ENCODE results near the gene GRIN2A. TPM values are rescaled to one million over a fixed set of nuclear protein-coding genes. Genes with fewer than 3 reads are reported as not detected.

GRIN2A gene
- total and polyA plus RNA-seq, 2 of the 13 experiments (the other 11 are each of a cell fraction or from before 2014, with no cell fraction given) = not detected

DNA sequence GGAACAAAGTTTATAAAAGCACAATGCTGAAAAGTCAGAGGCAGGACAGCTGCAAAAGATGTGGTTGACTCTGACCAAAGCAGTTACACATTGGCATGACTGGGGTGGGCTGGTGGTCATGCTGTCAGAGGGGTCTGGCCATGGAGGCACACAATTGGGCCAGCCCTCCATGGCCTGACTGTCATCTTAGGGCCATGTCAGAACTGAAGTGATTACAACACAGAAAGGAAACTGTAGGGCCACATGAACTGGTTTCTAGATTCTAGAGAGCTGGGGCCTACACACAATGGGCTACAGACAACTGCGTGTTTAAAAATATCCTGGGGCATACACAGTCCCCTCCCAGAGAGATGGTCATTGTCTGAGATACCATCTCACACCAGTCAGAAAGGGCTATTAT, 380.6 kb downstream of the GRIN2A start (continued):
- TF ChIP-seq, protein P1, sequence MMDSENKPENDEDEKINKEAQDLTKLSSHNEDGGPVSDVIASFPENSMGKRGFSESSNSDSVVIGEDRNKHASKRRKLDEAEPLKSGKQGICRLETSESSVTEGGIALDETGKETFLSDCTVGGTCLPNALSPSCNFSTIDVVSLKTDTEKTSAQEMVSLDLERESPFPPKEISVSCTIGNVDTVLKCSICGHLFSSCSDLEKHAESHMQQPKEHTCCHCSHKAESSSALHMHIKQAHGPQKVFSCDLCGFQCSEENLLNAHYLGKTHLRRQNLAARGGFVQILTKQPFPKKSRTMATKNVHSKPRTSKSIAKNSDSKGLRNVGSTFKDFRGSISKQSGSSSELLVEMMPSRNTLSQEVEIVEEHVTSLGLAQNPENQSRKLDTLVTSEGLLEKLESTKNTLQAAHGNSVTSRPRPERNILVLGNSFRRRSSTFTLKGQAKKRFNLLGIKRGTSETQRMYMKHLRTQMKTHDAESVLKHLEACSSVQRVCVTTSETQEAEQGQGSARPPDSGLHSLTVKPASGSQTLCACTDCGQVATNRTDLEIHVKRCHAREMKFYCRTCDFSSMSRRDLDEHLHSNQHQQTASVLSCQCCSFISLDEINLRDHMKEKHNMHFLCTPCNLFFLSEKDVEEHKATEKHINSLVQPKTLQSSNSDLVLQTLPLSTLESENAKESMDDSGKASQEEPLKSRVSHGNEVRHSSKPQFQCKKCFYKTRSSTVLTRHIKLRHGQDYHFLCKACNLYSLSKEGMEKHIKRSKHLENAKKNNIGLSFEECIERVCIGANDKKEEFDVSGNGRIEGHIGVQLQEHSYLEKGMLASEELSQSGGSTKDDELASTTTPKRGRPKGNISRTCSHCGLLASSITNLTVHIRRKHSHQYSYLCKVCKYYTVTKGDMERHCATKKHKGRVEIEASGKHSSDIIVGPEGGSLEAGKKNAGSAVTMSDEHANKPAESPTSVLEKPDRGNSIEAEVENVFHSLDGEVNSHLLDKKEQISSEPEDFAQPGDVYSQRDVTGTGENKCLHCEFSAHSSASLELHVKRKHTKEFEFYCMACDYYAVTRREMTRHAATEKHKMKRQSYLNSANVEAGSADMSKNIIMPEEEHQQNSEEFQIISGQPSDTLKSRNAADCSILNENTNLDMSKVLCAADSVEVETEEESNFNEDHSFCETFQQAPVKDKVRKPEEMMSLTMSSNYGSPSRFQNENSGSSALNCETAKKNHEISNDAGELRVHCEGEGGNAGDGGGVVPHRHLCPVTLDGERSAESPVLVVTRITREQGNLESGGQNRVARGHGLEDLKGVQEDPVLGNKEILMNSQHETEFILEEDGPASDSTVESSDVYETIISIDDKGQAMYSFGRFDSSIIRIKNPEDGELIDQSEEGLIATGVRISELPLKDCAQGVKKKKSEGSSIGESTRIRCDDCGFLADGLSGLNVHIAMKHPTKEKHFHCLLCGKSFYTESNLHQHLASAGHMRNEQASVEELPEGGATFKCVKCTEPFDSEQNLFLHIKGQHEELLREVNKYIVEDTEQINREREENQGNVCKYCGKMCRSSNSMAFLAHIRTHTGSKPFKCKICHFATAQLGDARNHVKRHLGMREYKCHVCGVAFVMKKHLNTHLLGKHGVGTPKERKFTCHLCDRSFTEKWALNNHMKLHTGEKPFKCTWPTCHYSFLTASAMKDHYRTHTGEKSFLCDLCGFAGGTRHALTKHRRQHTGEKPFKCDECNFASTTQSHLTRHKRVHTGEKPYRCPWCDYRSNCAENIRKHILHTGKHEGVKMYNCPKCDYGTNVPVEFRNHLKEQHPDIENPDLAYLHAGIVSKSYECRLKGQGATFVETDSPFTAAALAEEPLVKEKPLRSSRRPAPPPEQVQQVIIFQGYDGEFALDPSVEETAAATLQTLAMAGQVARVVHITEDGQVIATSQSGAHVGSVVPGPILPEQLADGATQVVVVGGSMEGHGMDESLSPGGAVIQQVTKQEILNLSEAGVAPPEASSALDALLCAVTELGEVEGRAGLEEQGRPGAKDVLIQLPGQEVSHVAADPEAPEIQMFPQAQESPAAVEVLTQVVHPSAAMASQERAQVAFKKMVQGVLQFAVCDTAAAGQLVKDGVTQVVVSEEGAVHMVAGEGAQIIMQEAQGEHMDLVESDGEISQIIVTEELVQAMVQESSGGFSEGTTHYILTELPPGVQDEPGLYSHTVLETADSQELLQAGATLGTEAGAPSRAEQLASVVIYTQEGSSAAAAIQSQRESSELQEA (CRISPR knock-in tag; IDR thresholded peaks at IDR 0.05; ENCODE audit: not compliant biosample characterization) = no peak
- TF ChIP-seq FOXO1 (CRISPR knock-in tag; IDR thresholded peaks at IDR 0.05) = no peak

DNA sequence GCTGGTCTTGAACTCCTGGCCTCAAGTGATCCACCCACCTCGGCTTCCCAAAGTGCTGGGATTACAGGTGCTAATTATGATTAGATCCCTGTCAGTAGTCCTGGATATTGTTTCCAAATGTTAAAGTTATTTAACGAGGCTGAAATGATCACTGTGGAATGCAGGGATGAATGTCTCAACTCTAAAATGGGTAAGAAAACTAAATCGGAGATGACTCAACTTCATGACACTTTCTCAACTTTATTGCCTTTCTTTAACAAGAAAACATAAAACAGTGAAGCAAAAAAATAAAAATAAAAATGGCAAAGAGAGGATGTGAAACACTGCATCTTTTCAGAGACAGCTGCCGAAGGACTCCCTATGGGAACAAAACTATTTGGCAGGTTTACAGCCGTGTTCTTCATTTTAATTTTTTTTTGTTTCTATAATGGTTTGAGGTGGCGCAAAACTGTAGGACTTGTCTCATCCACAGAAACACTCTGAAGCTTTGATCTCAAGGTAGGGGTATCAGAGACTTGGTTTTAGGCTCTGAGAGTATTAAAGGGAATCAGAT, 382.0 kb downstream of the GRIN2A start:
- DNase-seq (ENCODE audit: low spot score) = no peak
- no peak overlapping the region for H3K4me3 ChIP-seq (replicated peaks in 1 of 3; ENCODE audit: insufficient read depth in 1 of 3, low read depth in 2 of 3, low read length in 3 of 3)
- H3K27ac ChIP-seq (ENCODE audit: extremely low read length, insufficient read depth, low read length) = no peak overlapping the region
- no peak overlapping the region for H3K4me2 ChIP-seq (ENCODE audit: low read depth, low read length)
- POLR2A ChIA-PET = no interaction called here
- no peak for ATAC-seq
- no peak for TF ChIP-seq THYN1 (CRISPR knock-in tag; IDR thresholded peaks at IDR 0.05; ENCODE audit: borderline replicate concordance, low read depth)
- no peak for TF ChIP-seq ZNF672 (CRISPR knock-in tag; IDR thresholded peaks at IDR 0.05)
- H3K4me1 ChIP-seq (ENCODE audit: insufficient read depth, low read length) = no peaks in the 10 kb centered on the region
- peaks cover 2 to 9% of the 10 kb centered on the region in 2 experiments; a peak in 2 of 5 replicates for H3K27me3 ChIP-seq (ENCODE audit: control insufficient read depth in 1 of 2, insufficient read depth in 2 of 2, low read length in 2 of 2)
- CTCF ChIA-PET (ENCODE audit: low intra/inter-chr PET ratio, low total read pairs) = no interaction called here
- H2AFZ ChIP-seq (ENCODE audit: low read length) = no peak overlapping the region
- in situ Hi-C loops (cut with HindIII; ENCODE audit: extremely low pct_ligation_motif_present, low pct_unique_long_range_greater_than_20kb) (no loop called here), intact Hi-C loops (cut with micrococcal nuclease; ENCODE audit: unreplicated experiment) (no loop called here)
- no peak overlapping the region for H3K9ac ChIP-seq (ENCODE audit: insufficient read depth, low read depth, low read length)
- no peaks in the 10 kb centered on the region for H3K9me3 ChIP-seq (ENCODE audit: low read length)
- no peaks in the 10 kb centered on the region for H4K20me1 ChIP-seq (ENCODE audit: insufficient read depth, low read length)
- FAIRE-seq = no peak
- no peaks in the 10 kb centered on the region for H3K36me3 ChIP-seq (replicated peaks in 1 of 2; ENCODE audit: control insufficient read depth in 1 of 2, insufficient read depth in 2 of 2, low read length in 2 of 2)
- WGBS (ENCODE audit: low lambda C conversion rate) = 26% methylated on average over 6 of the region's 6 CpGs
- no peaks in the 10 kb centered on the region for H3K79me2 ChIP-seq (ENCODE audit: insufficient read depth, low read length)
- BruUV-seq (replicated peaks) = no TSS peak

Measured in HepG2 (cell line).